GM19372 (cell line): ENCODE results near the gene ZNF561.
"Not testable (repeated sequence)": the region's sequence is repeated elsewhere in the genome, so short reads cannot be mapped to it uniquely, and the experiment has no call there.

ENCODE experiments used
- ATAC-seq: cut with Tn5 transposase; IDR thresholded peaks from one replicate; pipeline ENCODE4 v1.9.1; 2021; ENCODE audit warnings: mild to moderate bottlenecking, low read depth, moderate library complexity; ENCODE audit not compliant: unreplicated experiment

The ZNF561 gene

DNA sequence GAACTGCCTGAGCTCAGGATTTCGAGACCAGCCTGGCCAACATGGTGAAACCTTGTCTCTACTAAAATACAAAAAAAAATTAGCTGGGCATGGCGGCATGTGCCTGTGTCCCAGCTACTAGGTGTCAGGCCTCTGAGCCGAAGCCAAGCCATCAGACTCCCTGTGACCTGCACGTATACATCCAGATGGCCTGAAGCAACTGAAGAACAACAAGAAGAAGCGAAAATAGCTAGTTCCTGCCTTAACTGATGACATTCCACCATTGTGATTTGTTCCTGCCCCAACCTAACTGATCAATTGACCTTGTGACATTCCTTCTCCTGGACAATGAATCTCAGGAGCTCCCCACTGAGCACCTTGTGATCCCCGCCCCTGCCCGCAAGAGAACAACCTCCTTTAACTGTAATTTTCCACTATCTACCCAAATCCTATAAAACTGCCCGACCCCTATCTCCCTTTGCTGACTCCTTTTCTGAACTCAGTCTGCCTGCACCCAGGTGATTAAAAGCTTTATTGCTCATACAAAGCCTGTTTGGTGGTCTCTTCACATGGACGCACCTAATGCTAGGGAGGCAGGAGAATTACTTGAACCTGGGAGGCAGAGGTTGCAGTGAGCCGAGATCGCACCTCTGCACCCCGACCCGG lies 38.8 kb downstream of the ZNF561 start:
- ATAC-seq = not testable (repeated sequence)

DNA sequence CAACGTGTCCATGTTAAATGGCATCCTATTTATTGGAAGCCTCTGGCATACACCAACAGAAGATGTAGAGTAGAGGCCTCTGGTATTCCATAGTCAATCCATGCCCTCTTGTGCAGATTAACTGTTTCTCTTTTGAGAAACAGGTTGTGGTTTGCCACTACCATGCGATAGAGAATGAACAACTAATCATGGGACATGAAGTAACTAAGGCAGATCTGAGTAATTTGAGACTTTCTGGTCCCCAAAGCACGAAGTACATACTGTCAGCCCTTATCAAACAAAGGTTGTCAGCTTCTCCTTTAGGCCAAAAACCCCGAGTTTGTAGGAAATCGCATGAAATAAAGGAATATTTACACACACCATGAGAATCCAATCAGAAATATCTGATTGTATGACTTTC lies 40.3 kb downstream of the ZNF561 start:
- ATAC-seq = no peak

DNA sequence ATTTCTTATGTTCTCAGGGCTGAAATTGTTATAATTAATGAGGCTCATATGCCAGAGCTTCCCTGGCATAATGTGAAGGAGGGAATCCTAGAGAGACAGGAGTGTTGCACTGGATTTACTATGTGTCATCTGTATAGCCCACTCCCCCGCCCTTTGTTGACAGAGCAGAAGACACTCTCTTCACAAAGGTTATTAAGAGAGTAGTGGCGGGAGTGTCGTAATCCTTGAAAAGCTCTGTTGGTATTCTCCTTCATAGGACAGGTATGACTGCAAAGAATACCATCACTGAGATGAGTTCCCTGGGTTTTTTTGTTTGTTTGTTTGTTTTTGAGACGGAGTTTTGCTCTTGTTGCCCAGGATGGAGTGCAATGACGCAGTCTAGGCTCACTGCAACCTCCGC lies 50.8 kb downstream of the ZNF561 start:
- ATAC-seq = no peak

DNA sequence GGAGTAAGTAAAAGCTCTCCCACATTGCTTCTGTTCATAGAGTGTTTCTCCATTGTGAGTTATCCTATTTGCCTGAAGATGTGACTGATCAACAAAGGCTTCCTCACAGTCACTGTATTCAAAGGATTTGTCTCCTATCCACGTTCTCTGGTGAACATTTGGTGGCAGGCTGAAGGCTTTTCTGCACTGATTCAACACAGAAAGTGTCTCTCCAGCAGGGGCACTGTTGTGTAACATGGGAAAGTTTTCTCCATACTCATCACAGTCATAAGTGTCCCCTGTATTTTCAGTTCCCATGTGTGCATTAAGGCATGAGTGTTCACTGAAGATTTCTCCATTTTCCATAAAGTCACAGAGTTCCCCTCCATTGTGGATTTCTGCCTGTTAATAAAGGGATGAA lies 54.3 kb downstream of the ZNF561 start:
- ATAC-seq = no peak

DNA sequence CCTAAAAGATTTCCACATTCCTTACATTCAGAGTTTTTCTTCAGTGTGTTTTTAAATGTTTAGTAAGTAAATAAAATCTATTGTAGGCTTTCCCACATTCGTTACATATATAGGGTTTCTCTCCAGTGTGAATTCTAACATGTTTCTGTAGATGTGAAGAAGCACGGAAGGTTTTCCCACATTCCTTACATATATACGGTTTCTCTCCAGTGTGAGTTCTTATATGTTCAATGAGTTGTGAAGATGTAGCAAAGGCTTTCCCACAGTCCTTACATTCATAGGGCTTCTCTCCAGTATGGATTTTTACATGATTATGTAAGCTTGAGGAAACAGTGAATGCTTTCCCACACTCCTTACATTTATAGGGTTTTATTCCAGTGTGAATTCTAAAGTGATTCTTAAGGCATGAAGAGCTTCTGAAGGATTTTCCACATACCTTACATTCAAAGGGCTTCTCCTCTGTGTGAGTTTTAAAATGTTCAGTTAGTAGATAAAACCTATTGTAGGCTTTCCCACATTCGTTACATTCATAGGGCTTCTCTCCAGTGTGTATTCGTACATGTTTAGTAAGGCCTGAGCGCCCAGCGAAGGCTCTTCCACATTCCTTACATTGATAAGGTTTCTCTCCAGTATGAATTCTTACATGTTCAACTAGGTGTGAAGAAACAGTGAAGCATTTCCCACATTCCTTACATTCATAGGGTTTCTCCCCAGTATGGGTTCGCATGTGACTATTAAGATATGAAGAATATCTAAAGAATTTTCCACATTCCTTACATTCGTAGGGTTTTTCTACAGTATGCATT lies 54.9 kb downstream of the ZNF561 start:
- no peak for ATAC-seq
